ENCODE data around the gene PIP5K1B. TPM values are rescaled to one million over a fixed set of nuclear protein-coding genes. Genes with fewer than 3 reads are reported as not detected.

The PIP5K1B gene
- total RNA-seq, 1 experiment from 2014 or later, result not detected

GRCh38 chr9:68827837-68828744 lies 123.1 kb downstream of the PIP5K1B start:
- in situ Hi-C loops (cut with HindIII; ENCODE audit: low pct_unique_long_range_greater_than_20kb, low sequenced_read_pairs), result no loop called here
- CTCF ChIA-PET, result no interaction called here
- POLR2A ChIA-PET, result no interaction called here

GRCh38 chr9:68832101-68832500 lies 127.1 kb downstream of the PIP5K1B start:
- ATAC-seq, result no peak
- POLR2A ChIA-PET, result no interaction called here
- CTCF ChIA-PET, result no interaction called here
- DNase-seq (ENCODE audit: low read depth, low spot score), result no peak
- intact Hi-C loops (cut with micrococcal nuclease; ENCODE audit: unreplicated experiment) (no loop called here), in situ Hi-C loops (cut with HindIII; ENCODE audit: low pct_unique_long_range_greater_than_20kb, low sequenced_read_pairs) (no loop called here)
- H3K27me3 ChIP-seq (ENCODE audit: control insufficient read depth, insufficient read depth, low read length), result no peaks in the 10 kb centered on the region
- H3K4me1 ChIP-seq (ENCODE audit: control insufficient read depth, insufficient read depth, low read length), result no peaks in the 10 kb centered on the region
- no TSS peak for BruUV-seq (replicated peaks)
- no peaks in the 10 kb centered on the region for H3K36me3 ChIP-seq (ENCODE audit: control insufficient read depth, insufficient read depth, low read length)
- H3K27ac ChIP-seq (ENCODE audit: low read length), result no peak overlapping the region
- TF ChIP-seq POLR2AphosphoS5 (IDR thresholded peaks at IDR 0.05; ENCODE audit: low read depth, low read length) (no peak), CTCF (IDR thresholded peaks at IDR 0.05) (no peak), REST (IDR thresholded peaks at IDR 0.05; ENCODE audit: insufficient read depth in 1 of 2, low read depth in 2 of 2, low read length in 1 of 2) (no peak), TCF7L2 (IDR thresholded peaks at IDR 0.05; ENCODE audit: low read depth, low read length) (no peak)
- H3K9me3 ChIP-seq (ENCODE audit: control insufficient read depth, insufficient read depth, low read depth, low read length), result no peaks in the 10 kb centered on the region
- no peak overlapping the region for H3K4me3 ChIP-seq (ENCODE audit: low read depth in 2 of 2, low read length in 2 of 2)

More at GRCh38 chr9:68827837-68828744, 123.1 kb downstream of the PIP5K1B start:
- intact Hi-C loops (cut with micrococcal nuclease; ENCODE audit: unreplicated experiment), result no loop called here
- Histone ChIP-seq H3K27me3 (ENCODE audit: control insufficient read depth, insufficient read depth, low read length) (no peaks in the 10 kb centered on the region), H3K9me3 (ENCODE audit: control insufficient read depth, insufficient read depth, low read depth, low read length) (no peaks in the 10 kb centered on the region), H3K27ac (ENCODE audit: low read length) (no peak overlapping the region), H3K4me1 (ENCODE audit: control insufficient read depth, insufficient read depth, low read length) (no peaks in the 10 kb centered on the region), H3K4me3 (ENCODE audit: low read depth in 2 of 2, low read length in 2 of 2) (no peak overlapping the region), H3K36me3 (ENCODE audit: control insufficient read depth, insufficient read depth, low read length) (no peaks in the 10 kb centered on the region)
- no TSS peak for BruUV-seq (replicated peaks)
- ATAC-seq (no peak), DNase-seq (ENCODE audit: low read depth, low spot score) (no peak)
- TF ChIP-seq TCF7L2 (IDR thresholded peaks at IDR 0.05; ENCODE audit: low read depth, low read length) (no peak), SIN3A (IDR thresholded peaks at IDR 0.05; ENCODE audit: borderline replicate concordance, insufficient read depth, low read depth, low read length) (no peak), CTCF (IDR thresholded peaks at IDR 0.05) (no peak), REST (IDR thresholded peaks at IDR 0.05; ENCODE audit: insufficient read depth in 1 of 2, low read depth in 2 of 2, low read length in 1 of 2) (no peak), POLR2AphosphoS5 (IDR thresholded peaks at IDR 0.05; ENCODE audit: low read depth, low read length) (no peak)
